H9 (cell line): Measurements from ENCODE around the gene SLC38A5. TPM values are rescaled to one million over a fixed set of nuclear protein-coding genes. Genes with fewer than 3 reads are reported as not detected.

Source experiments
- DNase-seq: peaks from one replicate; pipeline ENCODE4 v3.0.0-alpha.2; 2017
- H2AFZ ChIP-seq: one replicate; pipeline ENCODE4 v1.6.1; 2013; ENCODE audit warnings: mild to moderate bottlenecking, low read length, control low read depth, moderate library complexity
- H2AK5ac ChIP-seq: 2 replicates; pipeline ENCODE4 v1.6.1; 2013; ENCODE audit warnings: low read length, control low read depth, mixed read lengths; ENCODE audit not compliant: insufficient read length
- H2BK120ac ChIP-seq: one replicate; pipeline ENCODE4 v1.6.1; 2013; ENCODE audit warnings: low read depth, mild to moderate bottlenecking, low read length, control low read depth, inconsistent platforms; ENCODE audit not compliant: poor library complexity, severe bottlenecking
- H2BK12ac ChIP-seq: 2 replicates; pipeline ENCODE4 v1.6.1; 2013; ENCODE audit warnings: low read length, control low read depth, mixed read lengths, low read depth; ENCODE audit not compliant: insufficient read length
- H2BK15ac ChIP-seq: 2 replicates; pipeline ENCODE4 v1.6.1; 2013; ENCODE audit warnings: low read depth, low read length, control low read depth
- H2BK20ac ChIP-seq: one replicate; pipeline ENCODE4 v1.6.1; 2013; ENCODE audit warnings: low read depth, mild to moderate bottlenecking, low read length, control low read depth, inconsistent platforms; ENCODE audit not compliant: poor library complexity, severe bottlenecking
- H2BK5ac ChIP-seq: 2 replicates; pipeline ENCODE4 v1.6.1; 2013; ENCODE audit warnings: low read length, control low read depth, mixed read lengths; ENCODE audit not compliant: insufficient read length
- H3K14ac ChIP-seq: 2 replicates; pipeline ENCODE4 v1.6.1; 2013; ENCODE audit warnings: low read length, control low read depth; ENCODE audit not compliant: insufficient read depth
- H3K18ac ChIP-seq: 2 replicates; pipeline ENCODE4 v1.6.1; 2013; ENCODE audit warnings: low read depth, mild to moderate bottlenecking, mixed read lengths, low read length, control low read depth; ENCODE audit not compliant: insufficient read length
- H3K23ac ChIP-seq: 2 replicates; pipeline ENCODE4 v1.6.1; 2013; ENCODE audit warnings: low read length, control low read depth, mixed read lengths, low read depth; ENCODE audit not compliant: insufficient read length
- H3K23me2 ChIP-seq: 2 replicates; pipeline ENCODE4 v1.6.1; 2013; ENCODE audit warnings: low read depth, mild to moderate bottlenecking, mixed read lengths, low read length, control low read depth; ENCODE audit not compliant: insufficient read length, poor library complexity, severe bottlenecking
- H3K27ac ChIP-seq: 2 replicates; pipeline ENCODE4 v1.5.1; 2013; ENCODE audit warnings: low read length, control low read depth, mixed read lengths, low read depth; ENCODE audit not compliant: insufficient read length
- H3K27me3 ChIP-seq: 2 replicates; pipeline ENCODE4 v1.6.1; 2013; ENCODE audit warnings: low read length, control low read depth, inconsistent platforms; ENCODE audit not compliant: insufficient read depth
- H3K4ac ChIP-seq: 2 replicates; pipeline ENCODE4 v1.6.1; 2013; ENCODE audit warnings: low read depth, mild to moderate bottlenecking, control low read depth, inconsistent platforms, low read length, moderate library complexity
- H3K4me1 ChIP-seq: 2 replicates; pipeline ENCODE4 v1.6.1; 2013; ENCODE audit warnings: low read length, control low read depth, inconsistent platforms; ENCODE audit not compliant: insufficient read depth
- H3K4me2 ChIP-seq: 2 replicates; pipeline ENCODE4 v1.6.1; 2013; ENCODE audit warnings: low read length, control low read depth, mixed read lengths; ENCODE audit not compliant: insufficient read length, insufficient read depth
- H3K56ac ChIP-seq: 2 replicates; pipeline ENCODE4 v1.6.1; 2013; ENCODE audit warnings: low read depth, mild to moderate bottlenecking, mixed read lengths, low read length, control low read depth; ENCODE audit not compliant: insufficient read length
- H3K79me1 ChIP-seq: 2 replicates; pipeline ENCODE4 v1.6.1; 2013; ENCODE audit warnings: low read depth, mild to moderate bottlenecking, moderate library complexity, low read length, control low read depth, inconsistent platforms; ENCODE audit not compliant: insufficient read depth, poor library complexity, severe bottlenecking
- H3K79me2 ChIP-seq: 2 replicates; pipeline ENCODE4 v1.6.1; 2013; ENCODE audit warnings: low read length, control low read depth, inconsistent platforms; ENCODE audit not compliant: insufficient read depth
- H3K9ac ChIP-seq: 2 replicates; pipeline ENCODE4 v1.6.1; 2013; ENCODE audit warnings: low read length, control low read depth, mixed read lengths; ENCODE audit not compliant: insufficient read length; ENCODE audit errors: extremely low read depth
- H3K9me3 ChIP-seq: one replicate; pipeline ENCODE4 v1.6.1; 2013; ENCODE audit warnings: low read depth, low read length, inconsistent platforms; ENCODE audit not compliant: control insufficient read depth
- H3T11ph ChIP-seq: one replicate; pipeline ENCODE4 v1.6.1; 2013; ENCODE audit warnings: mild to moderate bottlenecking, low read length, control low read depth, inconsistent platforms
- H4K20me1 ChIP-seq: one replicate; pipeline ENCODE4 v1.6.1; 2013; ENCODE audit not compliant: control insufficient read depth, insufficient read length, insufficient read depth
- H4K5ac ChIP-seq: 2 replicates; pipeline ENCODE4 v1.6.1; 2013; ENCODE audit warnings: low read depth, mild to moderate bottlenecking, mixed read lengths, low read length, control low read depth; ENCODE audit not compliant: insufficient read length
- H4K8ac ChIP-seq: replicated peaks from 2 replicates; pipeline ENCODE4 v1.6.1; 2013; ENCODE audit warnings: low read length, control low read depth, mixed read lengths, low read depth; ENCODE audit not compliant: insufficient read length
- H4K91ac ChIP-seq: 2 replicates; pipeline ENCODE4 v1.6.1; 2013; ENCODE audit warnings: low read depth, mild to moderate bottlenecking, moderate library complexity, mixed read lengths, low read length, control low read depth; ENCODE audit not compliant: insufficient read length
- H3K27ac Mint-ChIP-seq, 3 experiments: 2 replicates in 2 of 3; 3 replicates in 1 of 3; pipeline ENCODE4 v1.8.0; 2020 to 2021; ENCODE audit warnings: mixed read lengths in 3 of 3, mild to moderate bottlenecking in 1 of 3, moderate library complexity in 1 of 3
- H3K27me3 Mint-ChIP-seq: 2 replicates; pipeline ENCODE4 v1.8.0; 2021; ENCODE audit warnings: low read depth, mild to moderate bottlenecking, moderate library complexity, mixed read lengths
- H3K36me3 Mint-ChIP-seq, 3 experiments: 2 replicates in 2 of 3; 3 replicates in 1 of 3; pipeline ENCODE4 v1.8.0; 2020 to 2021; ENCODE audit warnings: low read depth in 3 of 3, mixed read lengths in 3 of 3; ENCODE audit not compliant: insufficient read depth in 1 of 3
- H3K4me1 Mint-ChIP-seq, 2 experiments: 2 replicates each; pipeline ENCODE4 v1.8.0; 2020; ENCODE audit warnings: mixed read lengths in 2 of 2
- H3K4me3 Mint-ChIP-seq, 2 experiments: 2 replicates in 1 of 2; 3 replicates in 1 of 2; pipeline ENCODE4 v1.8.0; 2020 to 2021; ENCODE audit warnings: mild to moderate bottlenecking in 2 of 2, mixed read lengths in 2 of 2, moderate library complexity in 1 of 2
- H3K9me3 Mint-ChIP-seq, 2 experiments: 2 replicates in 1 of 2; 3 replicates in 1 of 2; pipeline ENCODE4 v1.8.0; 2020; ENCODE audit warnings: mild to moderate bottlenecking in 2 of 2, mixed read lengths in 2 of 2, moderate library complexity in 1 of 2
- WGBS: extraction: QIAGEN DNeasy Blood & Tissue Kit; methylation state at CpG from one replicate; pipeline ENCODE4 v1.1.7; 2013; ENCODE audit warnings: missing lambda C conversion rate, low lambda C conversion rate, mixed read lengths; ENCODE audit not compliant: insufficient read length; ENCODE audit errors: extremely low coverage; 5-methylcytosine and 5-hydroxymethylcytosine counted together
- total RNA-seq: library from RNA; stranded (reverse); gene quantifications from 2 replicates; pipeline ENCODE4 v1.2.1, GENCODE V29; 2021
- TF ChIP-seq, protein P1 (sequence below): fragments of 200-600 bp; sonication (generic); conservative IDR thresholded peaks from 3 replicates; pipeline ENCODE4 v1.8.0; 2021; ENCODE audit warnings: antibody characterized with exemption, mild to moderate bottlenecking

The SLC38A5 gene
- total RNA-seq, 1 experiment from 2014 or later: 28.3 TPM

DNA sequence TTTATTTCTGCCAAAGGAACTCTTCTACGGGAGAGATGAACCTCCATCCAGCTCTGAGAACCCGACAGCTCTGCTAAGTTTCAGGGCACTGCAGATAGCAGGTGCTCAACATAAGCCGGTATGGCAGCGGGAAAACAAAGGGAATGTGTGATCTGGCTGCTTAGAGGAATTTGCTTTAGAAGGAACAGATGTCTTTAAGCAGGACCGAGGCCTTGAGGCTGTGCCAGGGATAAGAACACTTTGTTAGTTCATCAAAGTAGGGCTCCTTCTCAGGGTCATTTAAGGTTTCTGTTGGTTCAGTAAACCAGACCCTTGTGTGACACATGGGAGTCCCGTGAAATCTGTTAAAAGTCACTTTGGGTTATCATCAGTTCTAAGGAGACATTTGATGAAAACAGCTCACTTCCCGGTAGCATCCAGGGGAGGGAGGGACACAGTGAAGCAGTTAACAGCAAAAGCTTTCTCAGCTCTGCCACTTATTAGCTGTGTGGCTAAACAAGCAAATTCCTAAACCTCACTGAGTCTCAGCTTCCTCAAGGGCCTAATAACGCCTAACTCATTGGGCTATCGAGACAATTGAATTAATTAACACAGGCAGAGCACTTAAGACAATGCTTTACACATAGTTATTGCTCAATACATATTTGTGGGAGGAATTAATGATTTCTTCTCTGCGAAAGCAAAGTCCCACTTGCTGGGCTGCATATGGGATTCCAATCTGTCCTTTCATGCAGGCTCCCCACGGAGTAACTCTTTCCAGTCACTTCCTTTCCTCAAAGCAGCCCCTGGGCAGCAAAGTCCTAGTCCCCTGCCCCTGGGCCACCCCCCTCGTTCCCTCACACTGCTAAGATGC is 3.0 kb upstream of the SLC38A5 start:
- Histone ChIP-seq H2BK120ac (no peak overlapping the region), H3K27ac (no peak overlapping the region), H3K4ac (no peak overlapping the region), H3K27me3 (no peaks in the 10 kb centered on the region), H3K4me2 (peak overlapping the region; percentile 13), H4K5ac (no peak overlapping the region), H2BK5ac (no peak overlapping the region), H4K20me1 (no peaks in the 10 kb centered on the region), H2BK20ac (no peak overlapping the region), H3K23ac (no peak overlapping the region), H2AFZ (no peak overlapping the region), H4K91ac (no peak overlapping the region), H3K14ac (no peak overlapping the region), H2BK12ac (no peak overlapping the region), H2AK5ac (no peak overlapping the region), H4K8ac (no peak overlapping the region), H3K18ac (no peak overlapping the region), H3K9ac (no peak overlapping the region), H3K56ac (no peak overlapping the region), H3K23me2 (peaks cover 8% of the 10 kb centered on the region), H3K9me3 (peaks cover 38% of the 10 kb centered on the region), H3K79me1 (no peaks in the 10 kb centered on the region), H2BK15ac (no peak overlapping the region), H3K4me1 (peaks cover 2% of the 10 kb centered on the region; the same call in 1 of the 2 replicates), H3K79me2 (peaks cover 2% of the 10 kb centered on the region; the same call in 1 of the 2 replicates), H3T11ph (no peak overlapping the region)
- Mint-ChIP-seq H3K9me3 (peaks cover 77 to 84% of the 10 kb centered on the region in 2 experiments), H3K4me3 (peak overlapping the region in 1 of 2 experiments; percentile 65; a peak in 3 of 5 replicates), H3K4me1 (peaks cover 31 to 40% of the 10 kb centered on the region in 2 experiments), H3K36me3 (peaks cover 5 to 17% (median 10%) of the 10 kb centered on the region in 3 experiments; a peak in 6 of 7 replicates), H3K27ac (peak overlapping the region in 2 of 3 experiments; percentile 79 to 85; a peak in 5 of 7 replicates), H3K27me3 (peaks cover 3% of the 10 kb centered on the region)
- no CpG with 5 or more reads among the region's 12 CpGs for WGBS
- TF ChIP-seq, protein P1, sequence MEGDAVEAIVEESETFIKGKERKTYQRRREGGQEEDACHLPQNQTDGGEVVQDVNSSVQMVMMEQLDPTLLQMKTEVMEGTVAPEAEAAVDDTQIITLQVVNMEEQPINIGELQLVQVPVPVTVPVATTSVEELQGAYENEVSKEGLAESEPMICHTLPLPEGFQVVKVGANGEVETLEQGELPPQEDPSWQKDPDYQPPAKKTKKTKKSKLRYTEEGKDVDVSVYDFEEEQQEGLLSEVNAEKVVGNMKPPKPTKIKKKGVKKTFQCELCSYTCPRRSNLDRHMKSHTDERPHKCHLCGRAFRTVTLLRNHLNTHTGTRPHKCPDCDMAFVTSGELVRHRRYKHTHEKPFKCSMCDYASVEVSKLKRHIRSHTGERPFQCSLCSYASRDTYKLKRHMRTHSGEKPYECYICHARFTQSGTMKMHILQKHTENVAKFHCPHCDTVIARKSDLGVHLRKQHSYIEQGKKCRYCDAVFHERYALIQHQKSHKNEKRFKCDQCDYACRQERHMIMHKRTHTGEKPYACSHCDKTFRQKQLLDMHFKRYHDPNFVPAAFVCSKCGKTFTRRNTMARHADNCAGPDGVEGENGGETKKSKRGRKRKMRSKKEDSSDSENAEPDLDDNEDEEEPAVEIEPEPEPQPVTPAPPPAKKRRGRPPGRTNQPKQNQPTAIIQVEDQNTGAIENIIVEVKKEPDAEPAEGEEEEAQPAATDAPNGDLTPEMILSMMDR: no peak
- no peak for DNase-seq
